Uterus (tissue), 2 donors: ENCODE measurements around the gene ANKRD44.

Experiments used
- POLR2A ChIP-seq, 2 donors: fragments of 450-650 bp; IDR thresholded peaks; one replicate each; pipeline ENCODE4 v1.6.1; 2016; ENCODE audit warnings: antibody characterized with exemption in 2 of 2, mild to moderate bottlenecking in 1 of 2, moderate library complexity in 1 of 2
- TF ChIP-seq, protein P1 (sequence below), 4 experiments: fragments of 200-600 bp in 2 of 4; fragments of 450-650 bp in 2 of 4; sonication (generic) in 2 of 4; IDR thresholded peaks; one replicate each; pipeline ENCODE4 v1.5.1; 2016 to 2019; ENCODE audit warnings: antibody characterized with exemption in 4 of 4, mild to moderate bottlenecking in 2 of 4, moderate library complexity in 1 of 4

DNA sequence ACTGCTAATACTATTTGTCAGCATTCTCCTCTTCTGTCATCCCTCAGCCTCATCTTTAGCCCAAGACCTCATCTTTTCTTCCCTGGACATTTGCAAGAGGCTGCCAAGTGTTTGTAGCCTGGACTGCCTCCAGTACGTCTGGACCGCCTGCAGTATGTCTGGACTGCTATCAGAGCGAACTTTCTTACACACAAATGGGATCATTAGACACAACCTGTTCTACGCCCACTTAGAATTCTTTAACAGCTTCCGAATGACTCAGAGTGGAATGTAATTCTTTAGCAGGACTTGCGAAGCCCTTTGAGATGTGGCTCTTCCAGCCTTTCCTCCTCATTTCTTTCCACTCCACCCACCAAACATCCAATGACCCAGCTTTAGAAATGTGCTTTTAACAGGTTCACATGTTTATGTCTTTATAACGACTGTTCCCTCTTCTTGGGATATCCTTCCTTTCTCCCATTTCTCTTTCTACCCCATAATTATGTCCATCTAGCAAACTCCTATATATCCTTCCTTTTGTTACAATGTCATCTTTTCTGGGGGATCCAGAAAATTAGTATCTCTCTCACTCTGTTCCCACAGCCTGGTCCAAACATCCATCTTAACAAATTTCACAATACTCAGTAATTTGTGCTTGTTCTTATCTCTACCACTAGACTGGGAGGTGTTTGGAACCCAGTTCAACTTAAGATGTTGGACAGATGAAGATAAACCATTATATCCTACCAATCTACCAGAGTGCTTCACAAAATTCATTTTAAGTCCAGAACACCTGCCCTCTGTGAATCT lies 212.8 kb downstream of the ANKRD44 start:
- TF ChIP-seq, protein P1, sequence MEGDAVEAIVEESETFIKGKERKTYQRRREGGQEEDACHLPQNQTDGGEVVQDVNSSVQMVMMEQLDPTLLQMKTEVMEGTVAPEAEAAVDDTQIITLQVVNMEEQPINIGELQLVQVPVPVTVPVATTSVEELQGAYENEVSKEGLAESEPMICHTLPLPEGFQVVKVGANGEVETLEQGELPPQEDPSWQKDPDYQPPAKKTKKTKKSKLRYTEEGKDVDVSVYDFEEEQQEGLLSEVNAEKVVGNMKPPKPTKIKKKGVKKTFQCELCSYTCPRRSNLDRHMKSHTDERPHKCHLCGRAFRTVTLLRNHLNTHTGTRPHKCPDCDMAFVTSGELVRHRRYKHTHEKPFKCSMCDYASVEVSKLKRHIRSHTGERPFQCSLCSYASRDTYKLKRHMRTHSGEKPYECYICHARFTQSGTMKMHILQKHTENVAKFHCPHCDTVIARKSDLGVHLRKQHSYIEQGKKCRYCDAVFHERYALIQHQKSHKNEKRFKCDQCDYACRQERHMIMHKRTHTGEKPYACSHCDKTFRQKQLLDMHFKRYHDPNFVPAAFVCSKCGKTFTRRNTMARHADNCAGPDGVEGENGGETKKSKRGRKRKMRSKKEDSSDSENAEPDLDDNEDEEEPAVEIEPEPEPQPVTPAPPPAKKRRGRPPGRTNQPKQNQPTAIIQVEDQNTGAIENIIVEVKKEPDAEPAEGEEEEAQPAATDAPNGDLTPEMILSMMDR (IDR thresholded peaks at IDR 0.05), result no peak
- TF ChIP-seq POLR2A (IDR thresholded peaks at IDR 0.05), result no peak
